Ishikawa (cell line): ENCODE measurements around the gene IFI44L.

Experiments used
- CEBPB ChIP-seq: IDR thresholded peaks from 2 replicates; pipeline ENCODE4 v1.6.1; 2012
- EGR1 ChIP-seq: IDR thresholded peaks from 2 replicates; pipeline ENCODE4 v1.6.1; 2012
- EP300 ChIP-seq: IDR thresholded peaks from 2 replicates; pipeline ENCODE4 v1.6.1; 2012; ENCODE audit warnings: borderline replicate concordance
- FOXM1 ChIP-seq: IDR thresholded peaks from 2 replicates; pipeline ENCODE4 v1.6.1; 2012; ENCODE audit warnings: low read depth, borderline replicate concordance
- RAD21 ChIP-seq: IDR thresholded peaks from 2 replicates; pipeline ENCODE4 v1.6.1; 2012; ENCODE audit warnings: low read depth
- TAF1 ChIP-seq: IDR thresholded peaks from 2 replicates; pipeline ENCODE4 v1.6.1; 2012; ENCODE audit warnings: low read depth, mild to moderate bottlenecking
- TCF12 ChIP-seq: IDR thresholded peaks from 2 replicates; pipeline ENCODE4 v1.6.1; 2012; ENCODE audit warnings: low read depth
- TF ChIP-seq, protein P1 (sequence below): IDR thresholded peaks from 2 replicates; pipeline ENCODE4 v1.6.1; 2012

DNA sequence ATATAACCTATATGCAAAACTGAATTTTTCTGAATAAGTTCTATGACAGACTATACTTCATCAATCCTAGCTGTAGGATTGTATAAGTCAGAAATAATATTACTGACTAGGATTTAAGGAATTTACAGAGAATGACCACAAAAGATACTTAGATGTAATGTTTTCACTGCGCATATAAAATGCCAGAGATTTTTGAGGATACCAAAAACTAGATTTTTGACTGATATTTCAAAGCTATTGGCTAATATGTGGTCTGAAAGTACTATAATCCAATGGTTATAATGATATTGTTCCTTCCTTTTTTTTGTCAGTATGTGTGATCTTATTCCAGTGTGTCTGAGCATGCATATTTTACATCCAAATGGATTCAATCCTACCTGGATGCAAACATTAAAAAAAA, 17.0 kb upstream of the IFI44L start:
- TF ChIP-seq TAF1 (no peak), RAD21 (no peak), FOXM1 (no peak), CEBPB (no peak), TCF12 (no peak), EGR1 (no peak), EP300 (no peak)
- TF ChIP-seq, protein P1, sequence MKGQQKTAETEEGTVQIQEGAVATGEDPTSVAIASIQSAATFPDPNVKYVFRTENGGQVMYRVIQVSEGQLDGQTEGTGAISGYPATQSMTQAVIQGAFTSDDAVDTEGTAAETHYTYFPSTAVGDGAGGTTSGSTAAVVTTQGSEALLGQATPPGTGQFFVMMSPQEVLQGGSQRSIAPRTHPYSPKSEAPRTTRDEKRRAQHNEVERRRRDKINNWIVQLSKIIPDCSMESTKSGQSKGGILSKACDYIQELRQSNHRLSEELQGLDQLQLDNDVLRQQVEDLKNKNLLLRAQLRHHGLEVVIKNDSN, result no peak
